Muscle of leg (tissue), 11 donors: Measurements from ENCODE around the gene BRSK2. TPM values are rescaled to one million over a fixed set of nuclear protein-coding genes. Genes with fewer than 3 reads are reported as not detected.

Experiments
- DNase-seq: peaks from one replicate; pipeline ENCODE4 v3.0.0; 2013
- H3K27ac ChIP-seq: one replicate; pipeline ENCODE4 v1.5.1; 2013; ENCODE audit warnings: mild to moderate bottlenecking, low read length, control low read depth
- H3K27me3 ChIP-seq: one replicate; pipeline ENCODE4 v1.6.1; 2013; ENCODE audit warnings: low read length; ENCODE audit not compliant: control insufficient read depth, insufficient read depth
- H3K36me3 ChIP-seq: one replicate; pipeline ENCODE4 v1.6.1; 2013; ENCODE audit warnings: low read length; ENCODE audit not compliant: control insufficient read depth, insufficient read depth
- H3K4me1 ChIP-seq: one replicate; pipeline ENCODE4 v1.6.1; 2013; ENCODE audit warnings: low read length; ENCODE audit not compliant: control insufficient read depth, insufficient read depth
- H3K4me3 ChIP-seq: one replicate; pipeline ENCODE4 v1.5.1; 2013; ENCODE audit warnings: low read length, control low read depth
- H3K9me3 ChIP-seq: replicated peaks from 2 replicates; pipeline ENCODE4 v1.6.1; 2013; ENCODE audit warnings: low read depth, low read length; ENCODE audit not compliant: control insufficient read depth
- WGBS: methylation state at CpG from one replicate; pipeline ENCODE4 v1.1.5; 2013; ENCODE audit warnings: missing lambda C conversion rate; ENCODE audit not compliant: insufficient coverage; 5-methylcytosine and 5-hydroxymethylcytosine counted together
- polyA plus RNA-seq, 8 donors: library from polyadenylated mRNA; unstranded; fragments of 120-200 nt; gene quantifications; one replicate each; pipeline versions ENCODE4 v1.2.1 to v1.2.3, GENCODE V29; 2013; ENCODE audit warnings: inconsistent platforms in 1 of 8, low replicate concordance in 1 of 8; ENCODE audit not compliant: insufficient read length in 8 of 8, insufficient read depth in 1 of 8
- total RNA-seq: library from RNA; stranded (reverse); fragments of 120-200 nt; gene quantifications from one replicate; pipeline ENCODE4 v1.2.4, GENCODE V29; 2013

BRSK2 gene
- total and polyA plus RNA-seq, 9 donors, result 0.44 to 2.3 (median 1.2) TPM

- DNase-seq, result no peak
- Histone ChIP-seq H3K9me3 (no peaks in the 10 kb centered on the region), H3K4me1 (peaks cover 15% of the 10 kb centered on the region), H3K4me3 (peak overlapping the region; percentile 51), H3K36me3 (no peaks in the 10 kb centered on the region), H3K27me3 (peaks cover 52% of the 10 kb centered on the region), H3K27ac (no peak overlapping the region)
- 3% methylated on average over 19 of the region's 22 CpGs for WGBS
Measured at GRCh38 chr11:1388763-1389102, 1.0 kb upstream of the BRSK2 start.

- H3K27me3 ChIP-seq, result peaks cover 52% of the 10 kb centered on the region
- H3K27ac ChIP-seq, result no peak overlapping the region
- no peaks in the 10 kb centered on the region for H3K9me3 ChIP-seq
- H3K36me3 ChIP-seq, result no peaks in the 10 kb centered on the region
- peak overlapping the region; percentile 51 for H3K4me3 ChIP-seq
- peaks cover 15% of the 10 kb centered on the region for H3K4me1 ChIP-seq
- under 1% methylated on average over 78 of the region's 92 CpGs for WGBS
- DNase-seq, result peak; percentile 97
Measured at GRCh38 chr11:1389103-1389931, 417 bp upstream of the BRSK2 start.

GRCh38 chr11:1390569-1391164 is 933 bp downstream of the BRSK2 start:
- DNase-seq, result peak; percentile 46
- H3K9me3 ChIP-seq, result no peaks in the 10 kb centered on the region
- no peak overlapping the region for H3K4me3 ChIP-seq
- peaks cover 51% of the 10 kb centered on the region for H3K27me3 ChIP-seq
- H3K27ac ChIP-seq, result no peak overlapping the region
- peaks cover 15% of the 10 kb centered on the region for H3K4me1 ChIP-seq
- no peaks in the 10 kb centered on the region for H3K36me3 ChIP-seq
- WGBS, result under 1% methylated on average over 73 of the region's 73 CpGs

- H3K4me3 ChIP-seq, result no peak overlapping the region
- 45% methylated on average over 33 of the region's 35 CpGs for WGBS
- H3K27me3 ChIP-seq, result peaks cover 51% of the 10 kb centered on the region
- peaks cover 15% of the 10 kb centered on the region for H3K4me1 ChIP-seq
- no peak overlapping the region for H3K27ac ChIP-seq
- DNase-seq, result peak; percentile 21
- no peaks in the 10 kb centered on the region for H3K36me3 ChIP-seq
- no peaks in the 10 kb centered on the region for H3K9me3 ChIP-seq
Measured at GRCh38 chr11:1391165-1392075, 1.7 kb downstream of the BRSK2 start.

GRCh38 chr11:1392111-1392510 is 2.4 kb downstream of the BRSK2 start:
- H3K36me3 ChIP-seq, result no peaks in the 10 kb centered on the region
- 85% methylated on average over 12 of the region's 12 CpGs for WGBS
- H3K4me3 ChIP-seq, result no peak overlapping the region
- no peak for DNase-seq
- peaks cover 15% of the 10 kb centered on the region for H3K4me1 ChIP-seq
- no peak overlapping the region for H3K27ac ChIP-seq
- H3K27me3 ChIP-seq, result peaks cover 52% of the 10 kb centered on the region
- no peaks in the 10 kb centered on the region for H3K9me3 ChIP-seq

- no peak for DNase-seq
- Histone ChIP-seq H3K27me3 (peaks cover 47% of the 10 kb centered on the region), H3K36me3 (no peaks in the 10 kb centered on the region), H3K9me3 (no peaks in the 10 kb centered on the region), H3K27ac (no peak overlapping the region), H3K4me3 (no peak overlapping the region), H3K4me1 (peaks cover 18% of the 10 kb centered on the region)
- WGBS, result 86% methylated on average over 21 of the region's 21 CpGs
Measured at GRCh38 chr11:1392561-1392960, 2.8 kb downstream of the BRSK2 start.

GRCh38 chr11:1393038-1393710 is 3.4 kb downstream of the BRSK2 start:
- Histone ChIP-seq H3K4me3 (no peak overlapping the region), H3K27ac (no peak overlapping the region), H3K4me1 (peaks cover 19% of the 10 kb centered on the region), H3K36me3 (no peaks in the 10 kb centered on the region), H3K27me3 (peaks cover 41% of the 10 kb centered on the region), H3K9me3 (no peaks in the 10 kb centered on the region)
- no peak for DNase-seq
- 90% methylated on average over 19 of the region's 19 CpGs for WGBS

- DNase-seq, result no peak
- H3K4me3 ChIP-seq, result no peak overlapping the region
- 91% methylated on average over 29 of the region's 29 CpGs for WGBS
- no peaks in the 10 kb centered on the region for H3K36me3 ChIP-seq
- no peak overlapping the region for H3K27ac ChIP-seq
- H3K9me3 ChIP-seq, result no peaks in the 10 kb centered on the region
- H3K4me1 ChIP-seq, result peaks cover 9% of the 10 kb centered on the region
- H3K27me3 ChIP-seq, result peaks cover 29% of the 10 kb centered on the region
Measured at GRCh38 chr11:1394936-1395772, 5.4 kb downstream of the BRSK2 start.

GRCh38 chr11:1395773-1396374 is 6.1 kb downstream of the BRSK2 start:
- WGBS, result 54% methylated on average over 10 of the region's 19 CpGs
- no peak for DNase-seq
- Histone ChIP-seq H3K27ac (no peak overlapping the region), H3K27me3 (peaks cover 26% of the 10 kb centered on the region), H3K4me3 (no peak overlapping the region), H3K4me1 (peaks cover 7% of the 10 kb centered on the region), H3K9me3 (no peaks in the 10 kb centered on the region), H3K36me3 (no peaks in the 10 kb centered on the region)
